Subcutaneous adipose tissue (tissue), 4 donors: ENCODE results near the gene KIF26B. TPM values are rescaled to one million over a fixed set of nuclear protein-coding genes. Genes with fewer than 3 reads are reported as not detected.

Source experiments
- total RNA-seq, 4 donors: library from RNA; depleted of rRNA; stranded (reverse); fragments of >200 nt; gene quantifications; one replicate each; pipeline ENCODE4 v1.1.0, GENCODE V29; 2016
- TF ChIP-seq, protein P1 (sequence below): fragments of 450-650 bp; IDR thresholded peaks from one replicate; pipeline ENCODE4 v1.5.1; 2016; ENCODE audit warnings: low read depth, mild to moderate bottlenecking, control low read depth, antibody characterized with exemption, moderate library complexity

Gene KIF26B
- total RNA-seq, 4 donors from 2014 or later = under 0.01 to 0.16 (median under 0.01) TPM

DNA sequence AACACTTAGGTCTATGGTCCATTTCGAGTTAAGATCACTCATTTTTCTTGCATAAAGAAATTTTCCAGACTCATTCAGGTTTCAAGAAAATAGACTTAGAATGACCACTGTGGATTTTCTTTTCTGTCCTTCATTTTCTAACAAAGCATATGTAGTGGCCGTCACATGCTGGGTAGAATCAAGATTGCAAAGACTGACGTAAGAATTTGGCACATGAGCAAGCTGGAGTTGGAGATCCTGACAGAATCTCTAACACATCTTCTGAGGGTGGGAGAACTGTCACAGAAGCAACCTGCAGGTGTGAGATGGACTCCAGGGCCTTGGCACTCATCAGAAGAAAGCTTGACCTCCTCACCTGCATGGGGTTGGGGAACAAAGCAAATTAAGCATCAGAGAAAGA is 28.6 kb downstream of the KIF26B start:
- TF ChIP-seq, protein P1, sequence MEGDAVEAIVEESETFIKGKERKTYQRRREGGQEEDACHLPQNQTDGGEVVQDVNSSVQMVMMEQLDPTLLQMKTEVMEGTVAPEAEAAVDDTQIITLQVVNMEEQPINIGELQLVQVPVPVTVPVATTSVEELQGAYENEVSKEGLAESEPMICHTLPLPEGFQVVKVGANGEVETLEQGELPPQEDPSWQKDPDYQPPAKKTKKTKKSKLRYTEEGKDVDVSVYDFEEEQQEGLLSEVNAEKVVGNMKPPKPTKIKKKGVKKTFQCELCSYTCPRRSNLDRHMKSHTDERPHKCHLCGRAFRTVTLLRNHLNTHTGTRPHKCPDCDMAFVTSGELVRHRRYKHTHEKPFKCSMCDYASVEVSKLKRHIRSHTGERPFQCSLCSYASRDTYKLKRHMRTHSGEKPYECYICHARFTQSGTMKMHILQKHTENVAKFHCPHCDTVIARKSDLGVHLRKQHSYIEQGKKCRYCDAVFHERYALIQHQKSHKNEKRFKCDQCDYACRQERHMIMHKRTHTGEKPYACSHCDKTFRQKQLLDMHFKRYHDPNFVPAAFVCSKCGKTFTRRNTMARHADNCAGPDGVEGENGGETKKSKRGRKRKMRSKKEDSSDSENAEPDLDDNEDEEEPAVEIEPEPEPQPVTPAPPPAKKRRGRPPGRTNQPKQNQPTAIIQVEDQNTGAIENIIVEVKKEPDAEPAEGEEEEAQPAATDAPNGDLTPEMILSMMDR = no peak

DNA sequence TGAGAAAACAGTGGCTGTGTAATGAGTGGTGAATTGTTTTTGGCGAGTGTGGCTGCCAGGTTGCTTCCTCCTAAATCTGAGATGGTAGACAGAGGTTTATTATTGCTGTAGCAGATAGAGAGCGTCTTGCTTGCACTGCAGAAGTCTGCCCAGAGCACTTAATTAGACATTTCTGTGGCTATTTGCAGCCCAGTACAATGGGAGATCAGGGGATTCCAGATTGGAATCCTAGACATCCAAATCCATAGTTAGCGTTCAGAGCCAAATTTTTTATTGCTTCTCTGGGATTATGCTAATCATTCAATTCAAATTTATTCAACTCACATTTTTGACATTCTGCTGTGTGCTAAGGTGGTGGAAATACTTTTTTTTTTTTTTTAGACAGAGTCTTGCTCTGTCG is 30.0 kb downstream of the KIF26B start:
- TF ChIP-seq, protein P1 = no peak

DNA sequence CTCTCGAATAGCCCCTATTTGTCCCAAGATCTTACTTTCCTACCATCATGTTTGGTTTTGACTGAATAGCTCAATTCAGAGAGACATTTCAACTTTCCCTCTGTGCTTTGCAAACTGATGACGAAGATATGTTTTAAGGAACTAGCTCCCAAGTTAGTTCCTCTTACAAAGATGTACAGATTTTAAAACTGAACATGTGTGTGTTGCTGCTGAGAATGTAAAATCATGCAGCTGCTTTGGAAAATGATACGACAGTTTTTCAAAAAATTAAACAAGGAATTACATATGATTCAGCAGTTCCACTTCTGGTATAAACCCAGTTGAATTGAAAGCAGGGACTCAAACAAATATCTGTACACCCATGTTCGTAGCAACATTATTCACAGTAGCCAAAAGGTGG is 33.6 kb downstream of the KIF26B start:
- TF ChIP-seq, protein P1 = no peak

DNA sequence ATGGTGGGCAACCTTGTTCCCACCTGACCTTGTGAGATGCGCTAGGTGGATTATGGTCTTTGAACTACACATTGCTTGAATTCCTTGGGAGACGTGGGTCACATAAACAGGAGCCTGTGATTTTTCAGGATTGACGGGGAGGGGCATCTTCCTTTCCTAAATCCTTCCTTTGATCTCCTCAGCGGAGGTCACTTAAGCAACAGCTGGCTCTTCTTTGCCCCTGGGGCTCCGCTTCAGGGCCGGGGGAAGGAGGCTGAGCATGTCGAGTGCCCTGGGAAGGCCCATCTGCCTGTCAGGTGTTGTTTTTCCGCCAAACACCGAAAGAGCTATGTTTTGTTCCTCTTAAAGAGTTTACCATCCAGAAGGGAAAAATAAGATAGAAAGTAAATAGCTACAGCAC is 40.6 kb downstream of the KIF26B start:
- TF ChIP-seq, protein P1 = no peak

DNA sequence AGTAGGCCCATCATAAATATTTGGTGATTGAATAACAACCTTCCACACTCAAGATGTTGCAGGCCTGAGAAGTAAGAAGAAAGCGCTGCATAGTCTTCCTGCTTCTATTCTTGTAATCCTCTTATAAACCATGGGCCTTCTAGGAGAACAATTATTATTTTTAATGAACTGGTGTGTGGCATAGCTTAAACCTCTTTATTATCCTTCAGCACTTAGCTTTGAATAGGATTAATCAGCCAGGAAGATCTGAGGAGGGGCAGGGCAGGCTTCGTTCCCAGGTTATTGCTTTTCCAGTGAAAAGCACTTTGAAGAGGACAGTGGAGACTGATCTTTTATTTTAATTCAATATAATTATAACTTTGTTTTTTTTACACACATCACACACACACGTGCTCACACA is 42.3 kb downstream of the KIF26B start:
- TF ChIP-seq, protein P1 = no peak

DNA sequence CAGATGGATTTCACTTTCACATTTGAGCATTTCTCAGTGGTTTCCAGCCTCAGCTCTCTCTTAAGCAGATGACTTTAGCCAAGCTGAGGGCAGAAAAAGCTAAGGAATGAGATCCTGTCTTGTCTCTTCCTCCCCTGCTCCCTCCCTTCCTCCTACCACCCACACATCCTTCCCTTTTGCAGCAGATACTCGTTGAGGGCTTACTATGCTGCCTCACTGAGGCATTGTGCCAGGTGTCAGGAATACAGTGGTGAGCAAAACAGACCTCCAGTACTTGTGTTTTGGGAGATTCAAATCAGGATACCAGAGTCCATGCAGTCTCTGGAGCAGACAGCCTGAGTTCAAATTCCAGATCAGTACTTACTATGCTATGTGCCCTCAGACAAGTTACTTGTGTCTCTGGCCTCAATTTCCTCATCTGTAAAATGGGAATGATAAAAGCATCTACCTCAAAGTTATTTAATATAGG is 43.2 kb downstream of the KIF26B start:
- TF ChIP-seq, protein P1 = no peak

DNA sequence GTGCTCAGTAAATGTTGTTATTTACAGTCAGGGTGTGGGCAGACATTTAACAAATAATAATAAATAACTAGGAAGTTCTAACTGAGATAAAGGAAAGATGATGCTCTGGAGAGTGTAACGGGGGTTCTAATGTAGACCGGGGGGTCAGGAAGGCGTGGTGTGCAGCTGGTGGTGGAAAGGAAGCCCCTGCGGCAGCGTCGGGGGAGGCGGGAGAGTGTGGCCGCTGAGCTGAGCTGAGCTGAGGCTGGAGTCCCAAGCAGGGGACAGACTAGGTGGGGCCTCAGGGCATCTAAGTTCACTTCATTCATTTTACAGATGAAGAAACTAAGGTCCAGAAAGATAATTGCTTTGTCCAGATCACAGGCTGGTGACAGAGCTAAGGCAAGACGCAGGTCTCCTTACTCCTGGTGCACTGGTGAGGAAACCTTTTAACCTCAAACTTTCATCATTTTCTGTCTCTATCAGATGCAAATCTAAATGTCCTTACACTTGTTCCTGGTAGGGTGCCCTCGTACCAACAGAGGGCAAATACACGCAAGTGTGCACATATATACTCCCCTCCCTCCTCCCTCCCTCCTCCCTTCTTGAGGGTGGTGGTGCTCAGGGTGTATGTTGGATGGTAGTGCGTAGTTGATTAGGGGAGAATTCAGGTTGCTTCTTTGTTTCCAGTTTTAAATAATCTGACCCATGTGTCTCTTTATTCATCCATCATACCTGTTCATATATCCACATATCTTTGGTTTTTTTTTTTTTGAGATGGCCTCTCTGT is 44.1 kb downstream of the KIF26B start:
- TF ChIP-seq, protein P1 = no peak
